Stimulated activated CD8-positive, alpha-beta memory T cell treated with anti-CD3 and anti-CD28 coated beads, Interleukin-12 subunit alpha, Interleukin-12 subunit beta, amount 100 ng/mL, for 24 hours (primary cell): Measurements from ENCODE around the gene MAN1B1.
A peak's percentile ranks its signal among the peaks of the same experiment; 100 is the strongest.

Source experiments
- DNase-seq: peaks from one replicate; pipeline ENCODE4 v3.0.0-alpha.2; 2020; ENCODE audit errors: extremely low read depth

Gene MAN1B1

DNA sequence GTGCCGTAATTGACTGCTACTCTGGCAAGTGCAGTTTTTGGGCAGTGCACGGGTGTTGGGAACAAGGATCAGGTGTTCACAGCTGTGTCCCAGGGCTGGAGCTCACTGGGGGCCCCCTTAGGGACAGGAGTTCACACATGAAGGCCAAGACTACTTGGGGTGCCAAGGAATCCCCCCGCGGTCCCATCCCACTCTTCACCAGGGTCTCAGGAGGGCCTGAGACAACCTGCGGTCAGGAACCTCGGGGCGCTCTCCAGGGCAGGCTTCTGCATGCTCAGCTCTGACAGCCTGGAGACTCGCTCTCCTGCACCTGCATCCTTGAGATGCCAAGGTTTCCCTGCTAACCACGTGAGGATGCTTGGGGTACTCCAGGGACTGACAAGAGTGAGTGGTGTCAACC, 2.3 kb upstream of the MAN1B1 start:
- DNase-seq = no peak

DNA sequence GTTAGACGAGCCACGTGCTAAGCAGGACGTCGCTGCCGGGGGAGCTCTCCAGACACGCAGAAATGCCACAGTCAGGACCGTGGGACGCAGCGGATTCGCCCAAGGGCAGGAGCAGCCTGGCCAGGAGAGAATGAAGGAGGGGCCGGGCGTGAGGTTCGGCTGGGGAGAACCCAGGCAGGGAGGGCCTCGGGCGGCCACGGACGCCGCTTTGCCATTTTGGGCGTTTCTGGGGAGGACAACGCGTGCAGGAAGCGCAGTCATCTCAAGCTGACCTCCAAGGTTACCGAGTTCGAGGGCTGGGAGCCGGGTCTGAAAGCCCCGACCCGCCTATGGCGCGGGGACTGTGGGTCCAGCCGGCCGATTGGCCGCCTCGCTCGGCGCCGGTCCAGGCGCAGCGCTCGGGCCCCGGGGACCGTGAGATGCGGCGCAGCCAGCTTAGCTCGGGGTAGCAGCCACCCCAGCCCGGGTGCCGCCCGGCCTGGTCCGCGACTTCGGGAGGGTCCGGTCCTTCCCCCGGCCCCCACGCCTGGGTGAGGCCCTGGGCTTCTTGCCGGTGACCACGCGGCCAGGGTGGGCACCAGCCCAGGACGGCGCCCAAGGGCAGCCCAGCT, 760 bp upstream of the MAN1B1 start:
- DNase-seq = no peak

- DNase-seq = no peak
These were observed 682 bp downstream of the MAN1B1 start for GRCh38 chr9:137087409-137087925.

DNA sequence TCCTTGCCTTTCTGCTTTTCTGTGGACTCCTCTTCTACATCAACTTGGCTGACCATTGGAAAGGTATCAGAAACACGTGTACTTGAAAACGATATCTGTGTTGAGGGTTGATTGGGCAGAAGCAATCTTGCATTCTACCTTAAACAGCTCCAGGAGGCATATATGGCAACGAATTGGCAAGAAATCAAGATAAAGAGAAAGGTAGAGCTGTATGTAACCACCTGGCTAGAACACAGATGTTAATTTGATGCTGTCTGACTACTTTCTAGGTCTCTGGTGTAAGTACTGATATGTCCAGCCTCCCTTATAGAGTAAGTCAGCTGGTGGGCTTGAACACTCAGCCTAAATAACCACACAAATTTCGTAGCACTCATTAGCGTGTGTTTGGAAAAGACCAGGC, 1.3 kb downstream of the MAN1B1 start:
- no peak for DNase-seq

DNA sequence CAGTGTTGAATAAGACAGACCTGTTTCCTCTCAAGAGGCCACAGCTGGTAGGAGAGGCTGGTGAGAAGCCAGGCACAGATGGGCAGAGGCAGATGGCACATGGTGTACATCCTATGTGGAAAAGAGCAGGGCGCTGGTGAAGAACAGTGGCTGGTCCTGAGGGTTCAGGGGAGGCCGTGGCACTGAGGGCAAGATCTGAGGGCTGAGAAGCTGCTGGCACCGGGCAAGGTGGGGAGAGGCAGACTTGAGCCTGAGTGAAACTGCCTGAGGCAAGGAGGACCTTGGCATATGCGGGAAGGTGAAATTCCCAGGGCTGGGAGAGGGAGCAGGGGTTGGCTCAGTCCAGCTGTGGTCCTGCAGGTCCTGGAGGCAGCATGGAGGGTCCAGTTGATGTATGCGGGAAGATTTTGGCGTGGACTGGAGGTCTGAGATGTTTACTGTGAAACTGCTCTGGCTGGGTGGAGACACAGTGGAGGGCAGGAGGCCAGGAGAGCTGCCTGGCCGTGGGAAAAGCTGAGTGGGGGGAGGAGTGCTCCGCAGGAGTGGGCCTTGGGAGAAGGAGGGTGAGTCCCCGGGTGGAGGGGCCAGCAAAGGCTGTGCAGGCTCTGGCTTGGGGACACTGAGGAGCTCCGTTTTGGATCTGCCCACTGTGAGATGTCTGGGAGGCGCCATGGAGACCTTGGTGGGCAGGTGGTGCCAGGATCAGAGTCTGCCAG, 2.6 kb downstream of the MAN1B1 start:
- no peak for DNase-seq

GRCh38 chr9:137095664-137096517, 9.1 kb downstream of the MAN1B1 start:
- DNase-seq = peak; percentile 64

GRCh38 chr9:137096785-137097546, 10.2 kb downstream of the MAN1B1 start:
- no peak for DNase-seq

DNA sequence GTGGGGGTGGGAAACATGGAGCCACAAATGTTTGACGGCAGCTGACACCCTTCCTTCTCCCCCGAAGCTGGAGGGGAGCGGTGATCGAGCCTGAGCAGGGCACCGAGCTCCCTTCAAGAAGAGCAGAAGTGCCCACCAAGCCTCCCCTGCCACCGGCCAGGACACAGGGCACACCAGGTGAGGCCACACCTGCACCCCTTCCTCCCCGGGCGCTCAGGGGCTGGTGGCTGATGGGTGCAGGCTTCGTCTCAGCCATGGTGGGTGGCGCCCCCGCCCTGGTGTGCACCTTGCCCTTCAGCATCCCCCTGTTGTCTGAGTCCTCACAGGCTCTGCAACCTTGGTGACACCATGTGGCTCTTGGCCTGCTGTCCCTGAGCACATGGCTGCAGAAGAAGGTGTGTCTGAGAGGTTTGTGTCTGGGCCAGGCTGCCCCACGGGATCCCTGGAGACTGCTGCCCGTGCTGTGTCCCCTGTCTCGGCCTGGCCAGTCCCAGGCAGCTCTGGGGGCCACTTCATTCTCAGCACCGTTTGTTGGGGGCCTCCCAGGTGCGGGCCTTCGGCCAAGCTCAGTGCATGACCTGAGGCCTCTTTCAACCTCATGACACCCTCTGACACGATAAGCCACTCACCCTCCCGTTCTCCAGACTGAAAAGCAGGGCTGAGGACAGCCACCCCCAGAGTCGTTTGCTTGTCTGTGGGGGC, 11.1 kb downstream of the MAN1B1 start:
- DNase-seq = no peak

GRCh38 chr9:137099231-137099630, 12.4 kb downstream of the MAN1B1 start:
- no peak for DNase-seq

- no peak for DNase-seq
These were observed 16.6 kb downstream of the MAN1B1 start for GRCh38 chr9:137103206-137103999.

- no peak for DNase-seq
These were observed 19.3 kb downstream of the MAN1B1 start for GRCh38 chr9:137105814-137106661.

DNA sequence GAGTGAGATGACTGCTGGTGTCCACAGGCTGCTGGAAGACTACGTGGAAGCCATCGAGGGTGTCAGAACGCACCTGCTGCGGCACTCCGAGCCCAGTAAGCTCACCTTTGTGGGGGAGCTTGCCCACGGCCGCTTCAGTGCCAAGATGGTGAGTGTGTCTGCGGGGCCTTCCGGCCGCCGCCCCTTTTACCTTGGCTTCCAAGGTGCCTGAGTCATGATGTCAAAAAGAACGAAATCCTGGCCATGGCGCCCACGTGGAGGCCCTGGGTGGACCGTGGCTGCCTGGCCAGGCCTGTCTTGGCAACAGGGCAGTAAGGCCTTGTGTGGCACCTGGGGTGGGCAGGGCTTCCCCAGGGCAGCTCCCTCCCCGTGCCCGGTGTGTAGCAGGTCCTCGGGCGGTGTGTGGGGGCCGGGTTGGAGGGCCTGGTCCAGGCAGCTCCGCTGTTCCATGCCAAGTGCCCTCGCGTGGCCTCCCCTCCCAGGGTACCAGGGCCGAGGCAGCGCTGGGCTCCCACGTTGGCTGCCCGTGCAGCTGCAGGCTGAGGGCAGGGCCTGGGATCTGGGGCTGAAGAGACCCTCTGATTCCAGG, 20.0 kb downstream of the MAN1B1 start:
- DNase-seq = no peak

DNA sequence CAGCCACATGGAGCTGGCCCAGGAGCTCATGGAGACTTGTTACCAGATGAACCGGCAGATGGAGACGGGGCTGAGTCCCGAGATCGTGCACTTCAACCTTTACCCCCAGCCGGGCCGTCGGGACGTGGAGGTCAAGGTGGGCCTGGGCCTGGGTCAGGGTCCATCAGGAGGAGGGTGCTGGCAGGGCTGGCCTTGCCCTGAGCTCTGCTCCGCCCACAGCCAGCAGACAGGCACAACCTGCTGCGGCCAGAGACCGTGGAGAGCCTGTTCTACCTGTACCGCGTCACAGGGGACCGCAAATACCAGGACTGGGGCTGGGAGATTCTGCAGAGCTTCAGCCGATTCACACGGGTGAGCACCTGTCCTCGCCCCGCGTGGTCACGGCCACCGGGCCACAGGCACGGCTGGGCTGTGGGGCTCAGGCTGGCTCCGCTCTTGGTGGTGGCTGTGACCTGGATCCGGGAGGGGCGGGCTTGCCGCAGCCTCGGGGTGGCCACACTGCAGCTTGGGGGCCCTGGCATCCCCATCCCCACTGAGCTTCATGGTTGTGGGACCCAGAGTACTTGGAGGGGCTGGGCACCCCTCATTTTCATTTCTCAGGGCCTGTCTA, 20.6 kb downstream of the MAN1B1 start:
- no peak for DNase-seq

DNA sequence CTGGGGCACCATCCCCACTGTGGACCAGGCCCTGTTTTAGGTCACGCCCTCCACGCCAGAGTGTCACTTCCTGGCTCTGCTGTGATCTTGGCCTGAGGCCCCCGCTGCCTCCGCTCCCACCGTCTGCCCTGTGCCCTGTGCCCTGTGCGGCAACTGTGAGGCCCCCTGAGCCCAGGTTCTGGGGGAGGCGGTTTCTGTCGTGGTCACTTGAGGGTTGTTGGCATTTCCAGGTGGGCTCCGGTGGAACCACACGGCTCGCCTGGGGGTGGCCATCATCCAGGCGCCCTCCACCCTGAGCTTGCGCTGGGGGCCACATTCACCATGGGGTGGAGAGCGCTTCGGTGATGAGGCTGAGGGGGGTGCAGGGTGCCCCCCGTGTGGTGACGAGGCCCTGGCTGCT, 21.2 kb downstream of the MAN1B1 start:
- DNase-seq = no peak

DNA sequence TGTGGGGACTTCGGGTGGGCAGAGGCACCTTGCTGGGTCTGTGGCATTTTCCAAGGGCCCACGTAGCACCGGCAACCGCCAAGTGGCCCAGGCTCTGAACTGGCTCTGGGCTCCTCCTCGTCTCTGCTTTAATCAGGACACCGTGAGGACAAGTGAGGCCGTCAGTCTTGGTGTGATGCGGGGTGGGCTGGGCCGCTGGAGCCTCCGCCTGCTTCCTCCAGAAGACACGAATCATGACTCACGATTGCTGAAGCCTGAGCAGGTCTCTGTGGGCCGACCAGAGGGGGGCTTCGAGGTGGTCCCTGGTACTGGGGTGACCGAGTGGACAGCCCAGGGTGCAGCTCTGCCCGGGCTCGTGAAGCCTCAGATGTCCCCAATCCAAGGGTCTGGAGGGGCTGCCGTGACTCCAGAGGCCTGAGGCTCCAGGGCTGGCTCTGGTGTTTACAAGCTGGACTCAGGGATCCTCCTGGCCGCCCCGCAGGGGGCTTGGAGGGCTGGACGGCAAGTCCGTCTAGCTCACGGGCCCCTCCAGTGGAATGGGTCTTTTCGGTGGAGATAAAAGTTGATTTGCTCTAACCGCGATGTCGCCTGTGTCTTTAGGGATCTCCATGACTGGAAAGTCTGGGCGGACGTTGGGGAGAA, 21.9 kb downstream of the MAN1B1 start:
- DNase-seq = no peak

- DNase-seq = no peak
These were observed 22.7 kb downstream of the MAN1B1 start for GRCh38 chr9:137109250-137110146.
